Measurements from ENCODE around the gene SPTBN4.

GRCh38 chr19:40598121-40598917 is 131.5 kb downstream of the SPTBN4 start:
- TF ChIP-seq POLR2AphosphoS5 (IDR thresholded peaks at IDR 0.05) (no peak), CTCF (IDR thresholded peaks at IDR 0.05) (peak; percentile 97 to 98), POLR2A (IDR thresholded peaks at IDR 0.05) (no peak)
